ENCODE measurements around the gene ATP2A2.
"Not testable (repeated sequence)": the region's sequence is repeated elsewhere in the genome, so short reads cannot be mapped to it uniquely, and the experiment has no call there.

Gene ATP2A2

DNA sequence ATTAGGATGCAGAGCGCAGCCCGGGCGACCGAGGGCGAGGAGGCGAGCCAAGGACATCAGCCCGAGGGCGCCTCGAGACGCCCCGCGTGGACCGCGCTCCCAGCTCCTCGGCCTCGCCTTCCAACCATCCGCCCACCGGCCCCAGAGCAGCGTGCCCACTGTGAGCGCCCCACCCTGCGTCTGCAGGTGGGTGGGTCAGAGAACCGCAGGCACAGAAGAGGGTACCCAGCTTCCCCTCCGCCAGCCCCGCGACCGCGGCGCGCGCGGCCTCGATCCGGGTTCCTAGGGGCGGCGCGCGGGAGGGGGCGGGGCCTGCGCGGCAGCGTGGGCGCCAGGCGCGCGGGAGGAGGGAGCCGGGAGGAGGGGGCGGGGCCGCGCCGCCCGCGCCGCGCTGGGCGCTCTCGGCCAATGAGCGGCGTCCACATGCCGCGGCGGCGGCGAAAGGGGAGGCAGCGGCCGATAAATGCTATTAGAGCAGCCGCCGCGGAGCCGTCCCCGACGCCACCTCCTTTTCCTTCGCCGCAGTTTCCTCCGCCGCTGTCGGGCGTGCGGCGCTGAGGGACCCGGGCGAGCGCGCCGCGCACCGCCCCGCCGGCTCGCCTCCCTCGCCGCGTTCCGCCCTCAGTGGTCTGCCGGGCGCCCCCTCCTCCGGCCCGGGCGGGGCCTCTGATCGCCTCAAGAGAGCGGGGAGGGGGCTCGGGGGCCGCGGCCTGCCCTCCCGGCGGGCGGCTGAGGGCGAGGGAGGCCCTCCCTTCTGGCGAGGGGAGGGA is at the start of gene ATP2A2:
Gene ATP2A2, plus strand, starts transcription at position 469 of the 770 bp plus-strand sequence. CDS start 543 bp downstream, outside the sequence.
- no peak for FAIRE-seq

DNA sequence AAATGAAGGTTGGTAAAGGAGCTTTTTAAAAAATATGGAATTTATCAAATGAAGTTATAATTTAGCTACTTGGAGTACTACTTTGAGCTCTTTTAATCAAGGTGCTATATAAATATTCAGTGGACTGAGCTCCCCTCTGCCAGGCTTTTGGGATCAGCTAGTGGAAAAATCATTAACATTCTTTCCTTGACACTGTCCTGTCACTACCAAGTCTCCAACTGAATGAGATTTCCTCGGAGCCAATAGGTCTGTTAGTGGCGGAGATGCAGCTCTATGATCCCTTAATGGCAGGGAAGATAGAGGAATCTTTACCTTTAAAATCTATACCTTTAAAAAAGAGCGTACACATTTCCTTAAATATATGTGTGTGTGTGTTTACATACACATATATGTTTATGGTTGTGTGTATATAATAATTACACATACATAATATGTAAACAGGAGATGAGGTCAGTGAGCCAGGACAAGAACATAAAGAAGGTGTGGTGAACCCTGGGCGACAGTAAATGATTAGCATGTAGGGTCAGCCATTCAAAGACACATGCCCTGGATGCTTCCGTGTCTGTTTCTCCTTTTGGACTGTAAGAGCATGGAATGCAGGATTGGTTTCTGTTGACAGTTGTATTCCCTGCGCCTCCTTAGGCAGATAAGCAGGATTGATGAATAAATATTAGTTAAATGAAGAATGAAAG is 47.7 kb upstream of the ATP2A2 start:
- no peak for FAIRE-seq

DNA sequence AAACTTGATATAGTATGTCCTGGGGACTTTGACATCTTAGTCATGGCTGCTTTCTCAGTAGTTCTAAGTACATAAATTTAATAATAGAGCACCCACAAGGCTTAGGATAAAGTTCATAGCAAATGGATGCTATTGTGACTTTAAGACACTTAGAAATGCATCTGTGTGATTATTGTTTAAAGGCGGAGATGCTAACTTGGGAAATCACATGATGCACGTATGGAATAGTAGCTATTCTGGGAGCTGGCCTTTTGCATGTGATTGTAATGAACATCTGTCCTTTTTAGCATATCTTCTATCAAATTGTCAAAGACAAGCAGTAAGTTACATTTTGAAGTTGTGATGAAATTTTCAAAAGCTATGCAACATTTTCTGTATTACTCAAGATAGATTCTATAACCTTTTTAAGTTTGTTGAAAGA is 46.7 kb upstream of the ATP2A2 start:
- no peak for FAIRE-seq

DNA sequence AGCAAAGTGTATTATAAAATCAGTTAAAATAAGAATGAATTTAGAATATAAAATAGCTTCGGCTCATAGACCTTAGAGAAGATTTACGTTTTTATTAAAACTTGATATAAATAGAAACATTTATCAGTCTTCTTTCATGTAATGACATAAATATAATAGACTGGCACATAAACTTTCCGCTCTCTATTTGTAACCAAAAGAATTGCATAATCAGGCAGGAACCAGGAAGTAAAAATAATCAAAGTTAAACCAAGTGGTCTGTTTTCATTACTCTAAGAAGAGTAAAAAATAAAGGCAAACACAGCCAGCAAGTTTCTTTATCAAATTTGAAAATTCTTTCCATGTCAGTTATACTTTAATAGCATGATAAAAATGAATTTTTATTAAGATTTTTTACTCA is 46.3 kb upstream of the ATP2A2 start:
- peak; percentile 3 for FAIRE-seq

DNA sequence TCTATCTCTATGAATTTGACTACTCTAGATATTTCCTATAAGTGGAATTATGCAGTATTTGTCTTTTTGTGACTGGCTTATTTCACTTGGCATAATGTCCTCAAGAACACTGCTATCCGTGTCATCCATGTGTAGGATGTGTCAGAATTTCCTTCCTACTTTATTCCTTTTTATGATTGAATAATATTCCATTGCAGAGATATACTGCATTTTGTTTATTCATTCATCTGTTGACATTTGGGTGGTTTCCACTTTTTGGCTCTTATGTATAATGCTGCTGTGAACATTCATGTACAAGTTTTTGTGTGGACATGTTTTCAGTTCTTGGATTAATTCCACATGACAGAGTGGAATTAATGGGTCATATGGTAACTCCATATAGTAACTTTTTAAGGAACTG is 45.7 kb upstream of the ATP2A2 start:
- FAIRE-seq, result no peak

DNA sequence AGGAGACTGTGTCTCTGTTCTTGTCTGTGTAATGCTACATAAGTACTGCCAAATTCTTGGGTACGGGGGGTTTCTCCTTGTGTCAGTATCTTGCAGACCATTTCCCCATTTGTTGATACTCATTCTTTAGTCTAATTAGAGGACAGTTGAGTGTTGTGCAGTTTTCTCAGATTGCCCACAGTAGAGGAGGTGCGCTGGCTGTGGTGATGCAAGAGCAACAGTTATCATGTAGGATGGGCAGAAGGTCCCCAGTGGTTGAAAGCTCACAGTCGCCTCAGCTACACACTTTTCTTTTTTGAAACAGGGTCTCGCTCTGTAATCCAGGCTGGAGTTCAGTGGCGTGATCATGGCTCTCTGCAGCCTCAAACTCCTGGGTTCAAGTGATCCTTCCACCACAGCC is 37.8 kb upstream of the ATP2A2 start:
- no peak for FAIRE-seq

DNA sequence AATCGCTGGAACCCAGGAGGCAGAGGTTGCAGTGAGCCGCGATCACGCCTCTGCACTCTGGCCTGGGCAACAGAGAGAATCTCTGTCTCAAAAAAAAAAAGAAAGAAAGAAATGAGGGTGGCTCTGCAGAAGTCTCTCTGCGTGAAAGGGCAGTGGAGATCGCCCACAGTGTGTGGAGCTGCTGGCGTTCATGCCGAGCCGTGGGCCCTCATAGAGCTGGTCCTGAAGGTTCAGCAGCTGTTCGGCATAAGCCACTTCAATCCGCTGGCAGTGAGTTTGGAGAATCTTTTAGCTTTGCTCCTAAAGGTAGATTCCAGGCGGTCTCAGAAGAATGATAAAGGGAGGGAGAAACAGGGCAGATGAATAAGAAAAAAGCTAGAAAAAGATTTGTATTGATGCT is 36.7 kb upstream of the ATP2A2 start:
- FAIRE-seq, result no peak

DNA sequence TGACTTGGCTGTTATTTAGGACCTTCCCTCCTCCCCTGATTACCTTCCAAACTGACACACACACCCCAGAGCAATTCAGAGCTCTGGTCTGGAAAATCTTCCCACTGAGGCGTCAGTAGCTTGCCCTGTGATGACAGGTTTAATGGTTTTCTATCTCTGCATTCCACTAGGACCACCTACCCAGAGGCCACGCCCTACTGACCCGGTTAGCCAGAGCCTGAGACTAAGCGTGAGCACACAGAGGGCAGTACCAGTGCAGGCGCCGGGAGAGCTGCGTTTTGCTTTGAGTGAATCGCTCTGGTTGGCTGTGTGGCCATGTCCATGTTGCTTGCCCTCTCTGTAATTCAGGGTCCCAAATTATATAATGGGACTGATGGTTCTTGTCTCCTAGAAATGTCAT is 36.2 kb upstream of the ATP2A2 start:
- no peak for FAIRE-seq

DNA sequence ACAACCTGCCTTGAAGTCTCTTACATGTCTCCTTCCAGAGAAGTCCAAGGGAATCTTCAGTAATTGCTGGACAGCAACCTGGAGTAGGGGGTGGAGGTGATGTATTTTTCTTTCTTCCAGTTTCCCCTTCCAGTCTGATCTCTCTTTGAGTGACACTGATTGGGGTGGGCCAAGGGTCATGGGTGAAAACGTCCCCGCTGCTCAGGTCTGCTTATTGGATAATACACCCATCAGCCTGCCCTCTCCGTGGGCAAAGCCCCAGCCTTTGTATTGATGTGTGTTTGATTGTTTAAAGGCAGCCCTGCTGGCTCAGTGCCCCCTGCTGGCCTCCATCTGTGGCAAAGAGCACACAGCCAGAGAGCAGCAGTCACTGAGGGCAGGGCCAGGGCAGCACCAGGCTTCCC is 35.7 kb upstream of the ATP2A2 start:
- FAIRE-seq, result no peak

DNA sequence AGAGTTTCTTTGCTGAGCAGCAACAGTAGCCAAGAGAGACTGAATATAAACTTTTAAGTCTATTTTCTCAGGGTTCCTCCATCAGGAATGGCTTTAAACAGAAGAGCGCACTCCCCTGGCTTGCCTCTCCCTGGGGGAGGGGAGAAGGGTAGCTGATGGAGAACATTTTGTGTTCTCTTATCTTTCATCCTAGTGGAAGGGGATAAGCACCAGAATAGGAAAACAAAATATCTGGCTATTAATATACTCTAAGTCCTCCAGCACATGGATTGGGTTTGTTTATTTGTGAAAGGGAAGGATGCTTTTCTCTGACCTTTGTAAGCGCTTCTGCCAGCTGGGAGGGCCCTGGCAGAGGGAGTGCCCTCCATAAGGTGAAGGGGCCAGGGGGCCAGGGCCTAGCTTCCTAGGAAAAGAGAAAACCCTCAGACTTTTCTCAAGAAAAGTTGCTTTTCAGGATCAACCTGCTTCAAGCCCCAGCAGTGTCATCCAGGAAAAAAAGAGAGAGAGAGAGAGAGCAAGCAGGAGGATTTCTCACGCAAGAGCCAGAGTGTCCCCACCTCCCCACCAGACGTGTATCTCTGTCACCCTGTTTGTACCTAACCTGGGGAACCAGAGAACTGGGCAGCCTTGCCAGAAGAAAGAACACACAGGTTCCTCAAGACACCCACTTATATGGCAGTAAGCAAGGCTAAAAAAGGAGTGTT is 34.3 kb upstream of the ATP2A2 start:
- FAIRE-seq, result no peak

DNA sequence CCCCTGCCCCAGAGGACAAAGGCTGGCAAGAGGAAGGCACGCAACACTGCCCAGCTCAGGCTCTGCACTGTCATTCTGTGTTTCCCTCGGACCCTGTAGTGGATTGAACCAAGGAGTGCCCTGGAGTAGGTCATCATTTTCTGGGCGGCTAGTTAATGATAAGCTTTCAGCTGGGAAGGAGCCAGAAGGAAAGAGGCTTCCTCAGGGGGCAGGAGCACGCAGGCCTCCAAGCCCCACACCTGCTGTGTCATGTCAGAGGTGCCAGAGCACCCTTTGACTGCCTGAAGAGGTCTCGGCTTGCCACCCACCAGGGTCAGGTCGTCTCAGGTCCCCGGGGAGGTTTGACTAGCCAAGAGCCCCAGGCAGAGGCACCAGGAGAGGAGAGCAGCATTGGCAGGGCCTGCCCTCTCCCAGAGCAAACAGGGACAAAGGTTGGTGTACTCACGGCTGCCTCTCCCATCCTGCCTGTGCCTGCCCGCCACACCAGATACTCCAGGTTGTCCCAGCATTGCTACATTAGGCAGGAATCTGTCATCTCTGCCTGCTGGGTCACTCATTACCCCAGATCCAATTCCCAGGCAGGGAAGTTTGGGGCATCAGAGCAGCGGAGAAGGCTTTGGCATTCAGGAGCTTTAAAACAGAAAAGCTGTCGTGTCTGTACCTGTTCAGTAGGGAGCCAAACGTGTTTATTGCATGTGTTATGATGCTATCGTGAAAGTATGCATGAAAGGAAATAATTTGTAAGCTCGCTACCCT is 33.5 kb upstream of the ATP2A2 start:
- no peak for FAIRE-seq

DNA sequence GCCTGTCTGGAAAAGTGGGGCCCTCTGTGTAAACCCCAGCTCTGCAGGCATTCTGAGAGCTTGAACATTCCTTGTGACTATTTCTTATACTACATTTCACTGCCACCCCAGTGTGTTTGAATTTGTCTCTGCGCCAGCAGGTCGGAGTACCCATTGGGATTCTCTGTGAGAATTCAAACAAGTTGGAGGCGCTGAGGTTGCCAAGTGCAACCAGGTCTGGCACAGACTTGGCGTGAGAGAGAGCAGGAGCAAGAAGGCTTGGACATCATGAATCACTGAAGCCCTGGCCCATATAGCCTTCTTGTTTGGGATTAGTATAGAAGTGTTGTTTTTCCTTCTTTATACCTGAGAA is 33.0 kb upstream of the ATP2A2 start:
- no peak for FAIRE-seq

DNA sequence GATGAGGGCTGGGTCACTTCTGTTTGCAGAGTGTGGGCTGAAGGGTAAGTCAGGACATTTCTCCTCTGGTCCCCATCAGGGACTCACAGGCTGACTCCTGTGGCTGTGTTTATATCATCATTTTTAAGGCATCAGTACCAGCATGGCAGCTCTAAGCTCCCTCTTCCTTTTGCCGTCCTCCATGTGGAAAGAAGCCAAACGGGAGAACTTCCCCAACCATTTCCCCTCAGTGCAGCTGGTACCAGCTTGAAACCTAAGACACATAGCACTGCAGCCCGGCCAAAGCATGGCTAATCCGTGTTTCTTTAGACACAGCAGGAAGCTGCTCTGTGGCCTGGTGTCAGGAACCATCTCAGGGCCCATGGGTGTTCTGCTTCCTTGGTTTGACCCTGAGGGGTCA is 31.9 kb upstream of the ATP2A2 start:
- FAIRE-seq, result no peak

DNA sequence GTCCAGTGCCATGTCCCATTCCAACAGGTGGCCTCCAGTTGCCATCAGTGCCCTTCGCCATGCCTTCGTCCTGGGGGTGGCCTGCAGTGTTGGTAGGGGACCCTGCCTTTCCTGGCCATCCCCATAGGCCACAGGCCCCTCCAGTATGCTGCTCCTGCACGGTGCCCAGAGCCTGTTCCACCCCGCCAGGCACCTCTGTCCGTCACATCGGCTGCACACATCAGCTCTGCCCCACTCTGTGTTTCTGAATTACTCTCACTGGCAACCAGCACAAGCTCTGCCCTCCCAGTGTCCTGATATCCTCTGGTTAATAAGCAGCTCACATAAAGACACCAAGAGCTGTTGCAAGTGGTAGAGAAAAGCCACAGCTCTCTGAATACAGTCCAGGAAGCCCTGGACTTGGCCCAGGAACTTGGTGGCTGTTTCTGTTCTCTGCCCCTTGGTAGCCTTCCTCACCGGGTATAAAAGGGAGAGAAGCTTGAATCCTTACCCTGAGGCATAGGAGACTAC is 31.3 kb upstream of the ATP2A2 start:
- FAIRE-seq, result no peak

DNA sequence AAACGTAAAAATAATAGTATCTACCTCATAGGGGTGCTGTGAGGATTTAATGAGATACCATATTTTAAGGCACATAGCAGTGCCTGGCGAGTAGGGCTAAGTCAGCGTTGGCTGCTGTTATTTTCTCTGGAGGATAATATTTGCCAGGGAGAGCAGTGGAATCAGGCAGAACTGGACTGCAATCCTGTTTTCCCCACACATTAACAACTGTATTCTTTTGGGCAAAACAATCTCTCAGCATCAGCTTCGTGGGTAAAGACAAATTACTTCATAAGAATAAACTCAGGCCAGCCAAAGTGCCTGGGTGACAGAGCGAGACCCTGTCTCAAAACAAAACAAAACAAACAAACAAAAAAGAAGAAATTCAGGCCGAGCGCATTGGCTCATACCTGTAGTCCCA is 29.7 kb upstream of the ATP2A2 start:
- FAIRE-seq, result no peak

DNA sequence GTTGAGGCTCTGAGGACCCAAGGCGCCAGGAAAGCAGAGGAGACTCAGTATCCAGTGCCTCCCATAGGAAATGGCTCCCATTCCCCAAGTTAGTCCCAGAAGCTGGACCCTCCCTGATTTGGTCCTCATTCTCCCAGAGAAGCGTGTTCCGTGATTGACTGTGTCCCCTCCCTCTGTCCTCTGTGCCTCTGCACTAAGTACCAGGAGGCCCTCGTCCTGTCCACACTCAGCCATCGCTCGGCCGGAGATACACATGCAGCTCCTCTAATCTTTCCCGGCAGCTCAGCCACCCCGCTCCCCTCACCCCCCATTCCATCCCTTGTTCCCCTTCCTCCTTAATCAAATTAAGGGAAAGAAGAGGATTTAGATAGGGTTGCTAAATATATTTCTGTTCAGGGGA is 28.3 kb upstream of the ATP2A2 start:
- no peak for FAIRE-seq

DNA sequence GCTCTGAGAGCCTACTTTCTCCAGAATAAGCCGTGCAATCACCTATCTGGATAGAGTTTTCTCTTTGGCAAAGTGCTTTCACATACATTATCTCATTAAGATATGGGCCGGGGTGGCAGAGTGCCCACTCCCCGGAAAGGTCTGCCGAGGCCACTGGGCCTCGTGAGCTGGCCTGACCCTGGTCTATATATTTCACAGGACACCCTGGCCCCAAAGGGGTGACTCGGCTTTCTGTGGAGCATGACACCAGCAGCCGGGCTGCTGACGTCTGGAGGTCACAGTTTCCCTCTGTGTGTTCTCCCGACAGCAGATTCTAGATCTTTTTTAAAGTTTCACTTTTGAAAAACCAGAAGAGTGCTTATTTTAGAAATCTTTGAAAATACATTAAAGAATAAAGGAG is 27.9 kb upstream of the ATP2A2 start:
- FAIRE-seq, result no peak

DNA sequence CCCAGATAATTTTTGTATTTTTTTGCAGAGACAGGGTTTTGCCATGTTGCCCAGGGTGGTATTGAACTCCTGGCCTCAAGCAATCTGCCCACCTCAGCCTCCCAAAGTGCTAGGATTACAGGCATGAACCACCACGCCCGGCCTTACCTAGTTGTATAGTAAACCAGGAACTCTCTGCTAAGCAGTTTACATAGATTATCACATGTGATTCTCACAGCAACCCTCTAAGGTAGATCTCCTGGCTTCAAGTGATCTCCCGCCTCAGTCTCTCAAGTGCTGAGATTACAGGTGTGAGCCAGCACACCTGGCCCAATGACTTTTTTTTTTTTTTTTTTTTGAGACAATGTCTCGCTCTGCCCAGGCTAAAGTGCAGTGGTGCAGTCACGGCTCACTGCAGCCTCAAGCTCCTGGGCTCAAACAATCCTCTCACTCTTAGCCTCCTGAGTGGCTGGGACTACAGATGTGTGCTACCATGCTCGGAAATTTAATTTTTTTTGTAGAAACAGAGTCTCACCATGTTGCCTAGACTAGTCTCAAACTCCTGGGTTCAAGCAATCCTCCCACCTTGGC is 26.0 kb upstream of the ATP2A2 start:
- FAIRE-seq, result no peak

DNA sequence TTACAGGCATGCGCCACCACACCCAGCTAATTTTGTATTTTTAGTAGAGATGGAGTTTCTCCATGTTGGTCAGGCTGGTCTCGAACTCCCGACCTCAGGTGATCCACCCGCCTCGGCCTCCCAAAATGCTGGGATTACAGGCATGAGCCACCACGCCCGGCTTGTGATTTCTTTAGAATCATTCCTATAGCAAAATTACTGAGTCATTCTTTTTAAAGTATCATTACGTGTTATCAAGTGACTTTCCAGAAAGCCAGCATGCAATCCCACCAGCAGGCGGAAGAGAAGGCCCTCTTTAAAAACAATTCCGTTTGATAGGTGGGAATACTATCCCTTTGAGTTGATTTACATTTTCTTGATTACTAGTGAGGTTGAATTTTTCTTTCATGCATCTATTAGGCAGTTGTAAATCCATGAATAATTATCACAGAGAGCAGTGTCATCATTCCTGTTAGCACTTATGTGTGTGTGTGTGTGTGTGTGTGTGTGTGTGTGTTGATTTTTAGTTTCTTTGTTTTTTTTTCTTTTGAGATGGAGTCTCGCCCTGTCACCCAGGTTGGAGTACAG is 25.1 kb upstream of the ATP2A2 start:
- FAIRE-seq, result not testable (repeated sequence)

DNA sequence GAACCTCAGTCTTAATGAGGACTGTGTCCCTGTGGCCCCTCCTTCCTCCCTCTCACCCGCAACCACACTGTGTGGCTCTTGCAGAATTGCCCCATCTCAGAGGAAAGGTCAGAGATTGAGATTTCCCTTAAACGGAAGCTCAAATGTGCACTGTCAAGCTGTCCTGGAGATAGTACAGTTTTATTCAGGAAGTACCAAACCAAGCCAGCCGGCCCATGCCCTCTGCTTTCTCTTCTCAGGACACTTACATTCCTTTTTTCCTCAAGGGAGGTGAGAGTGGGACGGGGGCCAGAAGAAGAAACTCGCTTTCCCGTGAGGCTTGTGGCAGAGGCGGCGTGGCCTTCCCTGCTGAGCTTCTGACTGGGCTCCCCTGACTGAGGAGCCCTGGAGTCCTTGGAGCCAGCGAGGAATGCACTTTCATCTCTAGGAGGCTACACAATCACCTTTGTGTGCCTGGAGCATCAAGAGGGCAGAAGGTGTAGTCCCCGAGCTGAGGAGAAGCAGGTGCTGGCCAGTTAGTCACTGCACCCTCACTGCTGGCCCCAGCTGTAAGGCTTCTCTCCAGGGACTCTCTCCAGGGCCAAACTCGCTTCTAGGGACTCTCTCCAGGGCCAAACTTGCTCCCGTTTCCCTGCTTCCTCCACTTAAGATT is 24.1 kb upstream of the ATP2A2 start:
- FAIRE-seq, result no peak

DNA sequence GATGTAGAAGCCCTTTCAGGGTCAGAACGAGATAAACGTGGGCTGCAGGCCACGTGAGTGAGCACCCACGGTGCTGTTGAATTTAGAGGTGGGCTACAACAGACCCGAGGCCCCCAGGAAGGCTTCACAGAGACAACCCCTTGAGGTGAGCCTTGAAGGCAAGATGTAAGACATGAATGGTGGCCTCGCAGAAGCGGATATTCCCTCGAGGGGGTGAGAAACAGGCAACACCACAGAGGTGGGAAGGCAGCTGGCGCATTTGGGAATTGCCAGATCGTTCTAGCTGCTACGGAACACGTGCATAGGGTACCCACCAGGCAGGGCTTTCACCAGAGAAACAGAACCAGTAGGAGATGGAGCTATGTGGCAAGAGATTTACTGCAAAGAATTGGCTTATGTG is 22.6 kb upstream of the ATP2A2 start:
- no peak for FAIRE-seq
